HL-60/S4 (cell line): ENCODE data around the gene CLCN4.

Source experiments
- in situ Hi-C: fragments of 300-500 bp; cut with MboI; formaldehyde crosslinking; loops from 2 replicates; pipeline ENCODE4 v1.14.3; 2022; ENCODE audit warnings: low sequenced_read_pairs

CLCN4 gene

DNA sequence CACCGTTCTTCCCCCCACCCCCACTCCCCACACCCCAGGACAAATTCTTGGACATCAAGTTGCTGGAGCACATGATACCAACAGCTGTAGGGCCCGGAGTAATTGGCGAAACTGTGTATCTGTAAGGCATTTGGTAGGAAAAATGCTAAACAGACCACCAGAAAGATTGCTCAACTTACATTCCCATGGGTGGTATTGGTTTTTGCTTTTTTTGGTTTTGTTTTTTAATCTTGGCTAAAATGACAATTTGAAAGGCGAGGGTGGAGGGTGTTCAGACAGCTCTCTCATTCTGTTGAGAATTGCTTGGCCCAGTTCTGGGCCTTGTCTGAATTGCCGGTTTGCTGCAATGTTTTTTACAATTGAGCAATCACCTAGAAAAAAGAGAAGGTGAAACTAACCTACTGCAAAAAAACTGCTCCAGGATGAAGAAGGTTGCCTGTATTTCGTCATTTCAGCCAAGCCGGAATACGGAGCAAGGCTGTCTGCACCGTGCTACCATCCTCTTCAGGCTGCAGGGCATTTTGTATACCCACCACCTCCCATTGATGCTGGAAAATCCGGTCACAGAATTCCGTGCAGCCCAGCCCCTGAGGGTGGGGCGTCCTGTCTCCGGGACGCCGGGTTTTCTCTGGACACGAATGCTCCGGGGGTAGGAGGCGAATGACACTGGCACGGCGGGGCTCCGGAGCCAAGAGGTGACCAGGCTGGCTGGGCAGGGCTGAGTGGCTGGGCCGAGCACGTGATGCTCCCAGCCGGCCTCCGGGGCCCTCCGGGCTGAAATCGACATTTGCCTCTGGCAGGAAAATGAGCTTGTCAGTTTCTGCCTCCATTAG is at the start of gene CLCN4:
CLCN4 (plus strand) TSS at position 777 of the 833 bp plus-strand sequence. CDS start 28,058 bp downstream, outside the sequence.
- in situ Hi-C loops = no loop called here

DNA sequence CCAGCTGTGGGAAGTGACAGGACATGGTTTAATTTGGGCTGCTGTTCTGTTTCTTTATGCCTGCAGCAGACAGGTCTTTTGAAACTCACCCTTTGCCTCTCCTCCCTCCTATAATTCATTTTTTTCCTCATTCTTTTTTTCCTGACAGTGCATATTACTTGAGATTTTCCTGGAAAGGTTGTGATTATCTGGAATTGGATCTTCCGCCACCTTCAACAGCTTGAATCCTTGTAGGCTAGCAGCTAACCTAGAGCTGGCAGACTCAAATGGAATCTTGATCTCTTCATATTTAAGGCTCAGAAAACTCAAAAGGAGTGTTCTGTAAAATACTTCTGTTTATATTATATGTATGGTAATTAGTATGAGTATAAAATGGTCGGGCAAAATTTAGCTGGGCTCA is 49.3 kb upstream of the CLCN4 start:
- in situ Hi-C loops = loop anchor here (25.0 kb wide), 1 partner anchor 220 kb away; no protein-coding TSS in a partner anchor

DNA sequence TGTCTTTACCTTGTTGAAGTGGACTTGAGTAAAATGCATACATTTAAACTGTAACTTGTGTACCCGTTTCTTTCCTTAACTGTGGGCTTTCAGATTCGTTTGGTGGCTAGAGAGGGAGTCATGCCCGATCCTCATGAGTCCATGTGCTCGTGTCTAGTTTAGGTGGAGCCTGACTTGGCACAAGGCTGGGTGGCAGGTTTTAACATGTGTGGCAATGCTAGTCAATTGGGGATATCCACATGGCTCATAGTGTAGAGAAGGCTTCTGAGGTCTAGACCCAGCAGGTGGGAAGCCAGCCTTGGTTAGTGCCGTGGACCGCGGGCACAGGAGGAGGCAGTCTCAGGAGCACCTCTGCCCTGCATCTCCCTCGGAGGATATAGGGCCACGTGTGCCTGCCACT is 48.5 kb upstream of the CLCN4 start:
- in situ Hi-C loops = loop anchor here (25.0 kb wide), 1 partner anchor 221 kb away; no protein-coding TSS in a partner anchor

DNA sequence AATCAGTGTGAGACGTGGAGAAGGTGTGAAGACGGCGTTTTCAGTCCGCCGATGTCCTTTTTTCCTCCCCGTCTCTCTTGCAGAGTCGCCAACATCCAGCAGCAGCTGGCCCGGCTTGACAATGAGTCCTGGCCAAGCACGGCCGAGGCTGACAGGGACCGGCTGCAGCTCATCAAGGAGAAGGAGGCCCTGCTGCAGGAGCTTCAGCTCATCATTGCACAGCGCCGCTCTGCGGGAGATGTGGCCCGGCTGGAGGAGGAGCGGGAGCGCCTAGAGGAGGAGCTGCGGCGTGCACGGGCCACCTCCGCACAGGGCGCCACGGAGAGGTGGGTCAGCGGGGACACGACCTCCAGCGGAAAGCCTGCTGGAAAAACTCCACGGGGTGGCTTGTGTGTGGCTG is 47.1 kb upstream of the CLCN4 start:
- in situ Hi-C loops = loop anchor here (10.0 to 25.0 kb wide), 2 partner anchors 105 to 222 kb away; no protein-coding TSS in a partner anchor

DNA sequence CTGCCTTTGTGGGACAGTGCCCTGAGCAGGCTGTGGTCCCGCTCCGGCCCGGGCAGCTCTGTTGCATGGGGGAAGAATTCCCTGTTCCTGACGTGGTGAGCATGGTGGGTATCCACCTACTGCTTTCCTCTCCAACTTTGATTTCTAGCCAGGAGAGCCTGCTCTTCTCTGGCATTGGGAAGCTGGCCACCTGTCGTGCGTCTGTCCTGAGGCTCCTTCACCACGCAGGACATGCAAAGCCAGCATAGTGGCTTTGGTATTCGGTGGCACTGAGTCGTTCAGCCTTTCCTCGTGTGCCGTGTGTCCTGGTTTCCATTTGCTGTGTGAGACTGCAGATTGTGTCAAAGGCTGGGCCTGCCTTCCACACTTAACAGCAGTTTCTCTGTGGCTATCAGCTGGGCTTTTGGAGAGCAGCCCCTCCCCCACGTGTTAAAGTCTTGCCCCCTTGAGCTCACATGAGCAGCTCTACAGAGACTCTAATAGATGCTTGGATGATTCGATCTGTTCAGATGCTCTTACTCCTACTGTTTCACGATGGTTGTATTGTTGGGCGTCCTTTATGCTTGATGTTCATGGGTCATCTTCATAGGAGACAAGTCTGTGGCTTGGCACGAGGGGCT is 46.3 kb upstream of the CLCN4 start:
- in situ Hi-C loops = loop anchor here (10.0 to 25.0 kb wide), 2 partner anchors 106 to 223 kb away; no protein-coding TSS in a partner anchor

DNA sequence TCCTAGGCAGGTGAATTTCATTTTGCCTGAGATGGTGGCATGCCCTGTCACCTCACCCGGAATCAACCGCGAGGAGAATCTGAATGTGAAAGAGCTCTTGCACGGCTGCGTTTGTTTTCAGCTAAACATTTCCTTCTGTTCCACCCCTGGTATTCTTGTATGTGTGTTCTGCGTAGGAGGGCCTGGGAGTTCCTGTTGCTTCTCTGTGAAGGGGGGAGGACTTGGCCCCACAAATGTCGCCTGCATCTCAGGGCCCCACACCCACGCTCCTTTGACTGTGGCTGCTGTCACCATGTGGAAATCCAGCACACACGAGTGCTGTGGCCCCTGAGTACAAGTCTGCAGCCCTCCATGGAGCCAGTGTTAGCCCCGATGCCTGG is 45.8 kb upstream of the CLCN4 start:
- in situ Hi-C loops = loop anchor here (10.0 to 25.0 kb wide), 2 partner anchors 106 to 224 kb away; no protein-coding TSS in a partner anchor

DNA sequence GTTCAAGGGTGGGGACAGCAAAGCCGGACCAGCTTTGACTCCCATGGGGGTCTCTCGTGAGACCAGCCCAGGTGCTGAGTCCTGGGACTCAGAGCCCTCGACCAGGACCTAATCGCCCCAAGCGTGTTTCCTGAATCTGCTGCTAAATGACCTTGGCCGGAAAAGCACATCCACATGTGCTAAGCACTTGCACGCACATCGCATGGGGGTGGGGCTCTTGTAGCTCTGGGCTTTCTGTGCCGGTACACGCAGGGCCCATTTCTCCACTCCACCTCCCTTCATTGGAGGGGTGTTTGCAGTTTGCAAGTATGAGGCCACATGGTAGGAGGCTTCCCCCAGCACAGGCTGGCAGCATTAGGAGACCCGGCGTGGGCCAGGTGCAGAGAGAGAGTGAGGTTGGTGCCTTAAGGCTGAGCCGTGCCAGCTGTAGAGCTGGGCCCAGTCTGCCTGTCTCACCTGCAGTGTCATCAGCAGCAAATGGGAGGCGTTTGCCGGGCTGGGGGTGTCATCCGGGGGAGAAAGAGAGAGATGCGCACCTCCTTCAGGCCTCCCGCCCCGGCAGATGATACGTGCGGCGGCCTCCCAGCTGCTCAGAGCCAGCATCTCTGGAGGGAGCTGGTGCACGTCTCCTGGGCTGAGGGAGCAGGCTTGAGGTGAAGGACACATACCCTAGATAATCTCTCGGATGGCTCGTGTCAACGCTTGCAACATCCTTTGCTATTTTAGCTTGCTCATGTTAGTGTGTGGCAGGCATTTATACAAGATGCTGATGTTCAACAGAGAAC is 45.2 kb upstream of the CLCN4 start:
- in situ Hi-C loops = loop anchor here (10.0 to 25.0 kb wide), 2 partner anchors 107 to 224 kb away; no protein-coding TSS in a partner anchor

DNA sequence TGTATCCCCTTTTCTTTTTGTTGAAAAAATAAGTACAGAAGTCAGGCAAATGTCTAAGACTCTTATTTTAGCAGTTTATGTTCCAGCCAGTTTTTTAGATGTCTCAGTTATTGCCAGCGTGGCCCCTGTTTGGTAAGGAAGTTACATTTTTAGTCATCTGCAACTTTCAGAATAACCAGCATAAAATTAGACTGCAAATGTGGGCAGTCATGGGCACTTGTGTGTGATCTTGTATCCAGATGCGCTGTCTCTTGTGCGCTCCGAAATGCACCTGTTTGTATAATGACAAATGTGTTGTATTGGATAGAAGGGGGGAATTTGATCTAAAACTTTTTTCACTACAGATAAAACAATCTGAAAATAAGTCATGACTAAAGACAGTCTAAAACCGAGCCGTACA is 44.3 kb upstream of the CLCN4 start:
- in situ Hi-C loops = loop anchor here (10.0 to 25.0 kb wide), 2 partner anchors 108 to 225 kb away; no protein-coding TSS in a partner anchor

DNA sequence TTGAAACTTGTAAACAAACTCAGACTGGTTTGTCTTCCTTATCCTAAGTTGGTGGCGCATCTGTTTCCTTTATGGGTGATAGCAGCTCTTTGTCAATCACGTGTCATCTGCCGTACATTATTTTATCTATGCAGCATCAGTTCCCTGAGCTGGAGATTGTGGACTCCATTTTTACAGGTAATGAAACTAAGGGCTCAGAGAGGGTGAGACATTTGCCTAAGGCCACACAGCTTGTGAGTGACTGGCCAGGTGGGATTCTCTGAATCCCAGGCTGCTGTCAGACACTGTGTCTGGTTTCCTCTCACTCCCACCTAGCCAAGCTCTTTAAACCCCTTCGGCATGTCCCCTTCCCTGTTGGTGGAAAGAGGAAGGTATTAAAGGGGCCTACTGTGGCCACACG is 41.7 kb upstream of the CLCN4 start:
- in situ Hi-C loops = loop anchor here (10.0 to 25.0 kb wide), 2 partner anchors 110 to 228 kb away; no protein-coding TSS in a partner anchor

DNA sequence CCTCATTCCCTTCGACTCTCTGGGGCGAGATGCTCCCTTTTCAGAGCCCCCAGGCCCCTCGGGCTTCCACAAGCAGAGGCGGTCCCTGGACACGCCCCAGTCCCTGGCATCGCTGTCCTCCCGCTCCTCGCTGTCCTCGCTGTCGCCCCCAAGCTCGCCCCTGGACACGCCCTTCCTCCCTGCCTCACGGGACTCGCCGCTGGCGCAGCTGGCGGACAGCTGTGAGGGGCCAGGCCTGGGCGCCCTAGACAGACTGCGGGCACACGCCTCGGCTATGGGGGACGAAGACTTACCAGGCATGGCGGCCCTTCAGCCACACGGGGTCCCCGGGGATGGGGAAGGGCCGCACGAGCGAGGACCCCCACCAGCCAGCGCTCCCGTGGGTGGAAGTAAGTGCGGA is 39.5 kb upstream of the CLCN4 start:
- in situ Hi-C loops = loop anchor here (10.0 to 25.0 kb wide), 2 partner anchors 112 to 230 kb away; no protein-coding TSS in a partner anchor

DNA sequence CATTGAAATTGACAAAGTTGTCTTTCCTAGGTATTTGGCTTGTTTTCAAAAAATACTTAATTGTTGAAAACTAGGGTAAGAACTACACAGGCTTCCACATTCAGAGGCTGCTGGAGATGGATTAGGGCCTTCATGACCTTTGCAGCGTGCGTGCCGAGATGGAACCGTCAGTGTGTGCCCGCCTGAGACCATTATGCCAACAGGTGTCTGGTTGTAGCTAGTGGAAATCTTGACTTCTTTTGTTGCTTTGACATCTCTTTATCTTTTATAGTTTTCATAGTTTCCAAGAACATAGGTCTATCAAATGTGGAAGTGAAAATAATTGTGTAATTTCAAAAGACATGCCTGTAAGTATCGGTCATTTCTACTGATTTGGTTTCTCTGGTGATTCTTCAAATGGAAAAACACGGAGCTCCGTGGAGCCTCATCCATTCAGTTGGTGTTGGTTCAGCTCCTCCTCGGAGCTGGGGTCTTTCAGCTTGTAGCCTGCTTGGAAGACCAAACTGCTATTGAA is 38.9 kb upstream of the CLCN4 start:
- in situ Hi-C loops = loop anchor here (10.0 to 25.0 kb wide), 2 partner anchors 113 to 231 kb away; no protein-coding TSS in a partner anchor

DNA sequence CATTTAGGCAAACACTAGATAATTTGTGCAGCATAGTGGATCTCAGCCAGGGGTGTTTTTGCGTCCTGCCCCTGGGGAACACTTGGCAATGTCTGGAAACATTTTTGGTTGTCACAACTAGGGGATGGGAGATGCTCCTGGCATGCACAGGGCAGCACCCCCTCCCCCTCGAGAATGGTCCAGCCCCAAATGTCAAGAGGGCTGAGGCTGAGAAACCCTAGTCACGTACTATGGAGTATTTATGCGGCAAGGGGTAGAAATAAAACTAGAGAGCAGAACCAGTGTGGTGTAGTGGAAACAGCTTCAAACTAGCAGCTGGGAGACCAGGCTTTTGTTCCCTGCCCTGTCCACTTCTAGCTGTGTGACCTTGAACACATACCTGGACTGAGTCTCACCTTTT is 38.2 kb upstream of the CLCN4 start:
- in situ Hi-C loops = loop anchor here (10.0 to 25.0 kb wide), 2 partner anchors 114 to 231 kb away; no protein-coding TSS in a partner anchor

DNA sequence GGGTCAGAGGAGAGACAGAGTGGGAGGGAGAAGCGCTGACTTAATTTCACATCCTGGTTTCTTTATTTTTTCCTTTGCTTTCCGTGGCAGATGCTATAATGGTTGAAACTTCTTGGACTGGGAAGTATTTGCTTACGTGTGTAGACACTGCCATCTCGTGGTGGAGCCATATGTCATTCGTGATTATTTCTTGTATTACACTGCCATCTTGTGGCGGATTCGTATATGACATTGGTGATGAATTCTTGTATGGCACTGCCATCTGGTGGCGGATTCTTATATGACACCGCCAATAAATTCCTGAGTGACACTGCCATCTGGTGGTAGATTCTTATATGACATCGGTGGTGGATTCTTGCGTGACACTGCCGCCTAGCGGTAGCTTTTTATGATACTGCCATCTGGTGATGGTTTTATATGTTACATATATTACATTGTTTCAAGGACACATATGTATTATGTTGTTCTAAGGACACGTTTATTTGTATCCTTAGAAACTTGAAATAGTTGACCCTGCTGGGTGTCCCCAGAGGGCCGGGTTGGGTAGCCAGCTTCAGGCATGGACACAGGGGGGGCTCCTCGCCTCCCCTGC is 37.3 kb upstream of the CLCN4 start:
- in situ Hi-C loops = loop anchor here (10.0 to 25.0 kb wide), 2 partner anchors 115 to 232 kb away; no protein-coding TSS in a partner anchor

DNA sequence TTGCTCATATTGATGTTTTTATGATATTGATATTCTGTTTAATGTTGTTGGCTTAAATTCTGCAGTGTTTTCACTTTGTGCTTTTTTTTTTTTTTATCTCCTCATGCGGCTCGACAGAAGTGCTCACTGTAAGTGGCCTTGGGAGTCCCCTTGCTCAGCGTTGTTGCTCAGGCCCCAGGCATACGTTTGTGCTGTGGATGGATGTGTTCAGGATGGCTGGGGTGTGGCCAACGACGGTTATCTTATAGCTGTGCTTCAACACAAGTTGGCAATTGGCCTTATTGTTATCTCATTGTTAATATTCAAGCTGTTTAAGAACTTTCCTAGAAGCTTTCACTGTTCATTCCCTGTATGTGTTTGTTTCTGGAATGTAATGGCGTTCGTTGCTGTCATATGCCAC is 36.4 kb upstream of the CLCN4 start:
- in situ Hi-C loops = loop anchor here (25.0 kb wide), 1 partner anchor 233 kb away; no protein-coding TSS in a partner anchor

DNA sequence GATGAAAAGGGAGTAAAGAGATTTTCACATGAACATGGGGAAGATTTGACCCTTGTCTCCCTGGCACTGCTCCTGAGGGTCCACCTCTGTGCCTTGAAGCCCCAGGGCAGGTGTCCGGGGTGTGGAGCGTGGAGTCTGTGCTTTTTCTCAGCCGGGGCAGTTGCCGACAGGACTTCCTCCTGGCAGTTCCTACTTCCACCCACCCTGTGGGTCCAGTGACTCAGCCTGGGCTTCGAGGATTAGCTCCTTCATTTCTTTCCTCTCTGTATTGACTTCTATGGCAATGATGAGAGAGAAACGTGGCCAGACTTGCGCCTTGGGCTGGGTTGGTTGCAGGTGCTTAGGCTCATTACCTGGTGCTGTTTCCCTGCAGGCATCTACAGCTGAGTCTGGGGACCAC is 35.9 kb upstream of the CLCN4 start:
- in situ Hi-C loops = loop anchor here (25.0 kb wide), 1 partner anchor 234 kb away; no protein-coding TSS in a partner anchor

DNA sequence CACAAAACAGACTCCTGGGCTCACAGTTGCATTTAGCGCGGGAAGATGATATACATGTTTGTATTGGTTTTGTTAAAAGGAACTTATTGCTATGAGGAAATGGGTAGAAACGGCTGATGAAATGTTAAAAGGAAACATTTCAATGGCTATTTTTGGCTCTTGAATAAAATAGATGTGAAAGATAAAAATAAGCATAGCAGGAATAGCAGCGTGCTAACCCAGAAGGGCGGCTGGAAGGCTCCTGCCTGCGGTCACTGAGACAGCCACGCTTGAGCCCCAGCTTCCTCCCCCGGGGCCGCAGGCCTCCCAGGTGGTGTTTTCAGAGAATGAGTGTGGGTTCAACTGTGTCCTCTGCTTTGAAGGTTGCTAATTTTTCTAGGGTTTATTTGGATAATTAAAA is 35.0 kb upstream of the CLCN4 start:
- in situ Hi-C loops = loop anchor here (25.0 kb wide), 1 partner anchor 234 kb away; no protein-coding TSS in a partner anchor

DNA sequence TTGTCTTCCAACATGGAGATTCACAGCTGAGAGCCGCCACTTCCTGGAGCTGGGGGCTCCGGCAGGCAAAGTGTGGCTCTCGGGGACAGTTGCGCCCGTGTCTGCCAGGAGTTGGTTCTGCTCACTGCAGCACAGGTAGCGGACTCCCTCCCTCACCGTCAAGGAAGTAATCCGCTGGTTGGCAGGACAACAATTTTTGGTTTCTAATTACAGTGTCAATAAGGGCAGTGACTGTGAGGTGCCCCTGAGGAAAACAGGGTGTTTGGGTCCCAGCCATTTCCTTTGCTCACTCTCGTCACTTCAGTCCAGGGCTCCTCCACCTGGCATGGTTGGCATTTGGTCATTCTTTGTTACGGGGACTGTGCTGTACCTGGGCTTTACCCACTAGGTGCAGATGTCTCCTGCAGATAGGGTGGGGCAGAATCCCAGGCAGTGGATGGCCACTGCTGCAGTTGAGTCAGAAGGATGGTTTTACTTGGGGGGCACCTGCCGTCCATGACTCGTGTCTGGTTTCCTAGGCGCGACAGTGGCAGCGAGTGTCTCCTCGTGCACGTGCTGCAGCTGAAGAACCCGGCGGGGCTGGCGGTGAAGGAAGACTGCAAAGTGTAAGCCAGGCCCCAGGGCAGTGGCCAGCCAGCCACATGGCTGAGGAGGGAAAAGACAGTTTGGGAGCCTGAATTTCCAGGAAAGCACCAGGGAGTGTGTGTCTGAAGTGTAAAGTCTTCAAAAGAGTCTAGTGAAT is 32.1 kb upstream of the CLCN4 start:
- in situ Hi-C loops = loop anchor here (25.0 kb wide), 1 partner anchor 237 kb away; no protein-coding TSS in a partner anchor

DNA sequence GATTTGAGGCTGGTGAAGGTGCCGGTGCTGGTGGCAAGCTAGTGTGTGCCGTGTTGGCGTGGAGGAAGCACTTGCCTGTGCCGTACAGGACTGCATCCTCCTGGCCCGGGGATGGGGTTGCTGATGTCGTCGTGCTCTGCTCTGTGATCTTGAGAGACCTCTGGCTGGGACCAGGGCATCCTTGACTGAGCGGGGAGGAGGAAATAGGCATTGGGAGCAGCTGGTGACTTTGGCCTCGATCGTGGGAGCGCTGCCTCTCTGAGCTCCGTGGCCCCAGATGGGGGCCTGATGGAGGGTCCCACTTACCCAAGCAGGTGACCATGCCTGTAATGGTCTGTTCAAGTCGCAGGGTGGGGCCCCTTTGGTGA is 31.5 kb upstream of the CLCN4 start:
- in situ Hi-C loops = no loop called here

DNA sequence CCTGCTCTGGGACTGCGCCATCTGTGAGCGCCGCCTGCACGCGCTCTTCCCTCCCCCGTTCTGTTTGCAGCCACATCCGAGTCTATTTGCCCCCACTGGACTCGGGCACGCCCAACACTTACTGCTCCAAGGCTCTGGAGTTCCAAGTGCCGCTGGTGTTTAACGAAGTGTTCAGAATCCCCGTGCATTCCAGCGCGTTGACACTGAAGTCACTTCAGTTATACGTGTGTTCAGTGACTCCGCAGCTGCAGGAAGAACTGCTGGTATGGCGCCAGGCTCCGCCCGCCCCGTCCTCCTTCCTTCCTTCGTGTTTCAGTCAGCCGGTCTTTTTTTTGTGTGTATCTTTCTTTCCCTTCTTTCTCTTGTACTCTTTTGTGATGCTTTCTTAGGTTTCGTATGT is 30.7 kb upstream of the CLCN4 start:
- in situ Hi-C loops = no loop called here
